PC-3 (cell line): ENCODE data around the gene PITX2.

Source experiments
- CTCF ChIP-seq: fragments of 300-600 bp; sonication (generic); conservative IDR thresholded peaks from 2 replicates; pipeline ENCODE4 v1.5.1; 2017; ENCODE audit warnings: antibody characterized with exemption, low read depth, mild to moderate bottlenecking, low read length
- EZH2 ChIP-seq: fragments of 300-600 bp; sonication (generic); IDR thresholded peaks from one replicate; pipeline ENCODE4 v1.6.1; 2017; ENCODE audit warnings: antibody characterized with exemption, mild to moderate bottlenecking, low read length; ENCODE audit not compliant: unreplicated experiment

GRCh38 chr4:110628663-110629213 is 5.9 kb upstream of the PITX2 start:
- TF ChIP-seq CTCF (no peak), EZH2 (no peak)
